DMS53 treated with DMSO at 0.1 percent for 48 hours (cell line): ENCODE measurements around the gene EXOC7.
"Not testable (repeated sequence)": the region's sequence is repeated elsewhere in the genome, so short reads cannot be mapped to it uniquely, and the experiment has no call there.

Experiments used
- DNase-seq: peaks from one replicate; lab custom pipeline; 2025; ENCODE audit not compliant: unreplicated experiment; lab: John Stamatoyannopoulos, UW

The EXOC7 gene

DNA sequence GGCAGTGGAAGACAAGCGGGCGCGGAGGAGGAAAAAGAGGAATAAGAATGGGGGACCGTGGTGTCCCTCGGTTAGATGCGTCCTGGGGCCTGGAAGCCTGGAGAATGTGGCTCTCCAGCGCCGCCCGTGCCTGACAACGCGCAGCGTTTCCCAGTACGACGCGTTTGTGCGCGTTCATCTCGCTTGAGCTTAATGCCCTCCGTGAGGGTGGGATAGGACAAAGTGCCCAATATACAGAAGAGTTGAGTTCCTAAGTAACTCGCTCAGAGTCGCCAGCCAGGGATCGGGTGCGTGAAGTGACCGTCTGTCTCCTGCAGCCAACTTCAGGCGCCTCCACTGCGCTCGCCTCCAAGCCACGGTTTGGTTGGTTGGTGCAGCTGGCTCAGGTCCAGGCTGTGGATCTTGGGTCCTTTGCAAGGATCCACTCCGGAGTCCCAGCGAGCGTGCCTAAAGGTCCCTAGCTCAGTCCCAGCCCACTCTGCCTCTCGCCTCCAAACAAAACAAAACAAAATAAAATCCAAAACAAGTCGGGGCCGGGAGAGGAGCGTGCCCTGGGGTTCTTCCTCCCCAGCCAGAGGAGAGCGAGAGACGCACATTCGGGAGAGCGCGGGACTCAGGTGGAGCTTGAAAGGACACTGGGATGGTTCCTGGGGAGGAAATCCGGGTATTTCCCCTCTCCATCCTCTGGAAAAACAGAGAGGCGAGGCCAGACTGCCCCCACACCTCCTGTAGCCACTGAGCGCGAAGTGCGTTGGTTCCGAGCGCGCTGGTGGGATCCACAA is 28.0 kb downstream of the EXOC7 start:
- peak; percentile 64 for DNase-seq

DNA sequence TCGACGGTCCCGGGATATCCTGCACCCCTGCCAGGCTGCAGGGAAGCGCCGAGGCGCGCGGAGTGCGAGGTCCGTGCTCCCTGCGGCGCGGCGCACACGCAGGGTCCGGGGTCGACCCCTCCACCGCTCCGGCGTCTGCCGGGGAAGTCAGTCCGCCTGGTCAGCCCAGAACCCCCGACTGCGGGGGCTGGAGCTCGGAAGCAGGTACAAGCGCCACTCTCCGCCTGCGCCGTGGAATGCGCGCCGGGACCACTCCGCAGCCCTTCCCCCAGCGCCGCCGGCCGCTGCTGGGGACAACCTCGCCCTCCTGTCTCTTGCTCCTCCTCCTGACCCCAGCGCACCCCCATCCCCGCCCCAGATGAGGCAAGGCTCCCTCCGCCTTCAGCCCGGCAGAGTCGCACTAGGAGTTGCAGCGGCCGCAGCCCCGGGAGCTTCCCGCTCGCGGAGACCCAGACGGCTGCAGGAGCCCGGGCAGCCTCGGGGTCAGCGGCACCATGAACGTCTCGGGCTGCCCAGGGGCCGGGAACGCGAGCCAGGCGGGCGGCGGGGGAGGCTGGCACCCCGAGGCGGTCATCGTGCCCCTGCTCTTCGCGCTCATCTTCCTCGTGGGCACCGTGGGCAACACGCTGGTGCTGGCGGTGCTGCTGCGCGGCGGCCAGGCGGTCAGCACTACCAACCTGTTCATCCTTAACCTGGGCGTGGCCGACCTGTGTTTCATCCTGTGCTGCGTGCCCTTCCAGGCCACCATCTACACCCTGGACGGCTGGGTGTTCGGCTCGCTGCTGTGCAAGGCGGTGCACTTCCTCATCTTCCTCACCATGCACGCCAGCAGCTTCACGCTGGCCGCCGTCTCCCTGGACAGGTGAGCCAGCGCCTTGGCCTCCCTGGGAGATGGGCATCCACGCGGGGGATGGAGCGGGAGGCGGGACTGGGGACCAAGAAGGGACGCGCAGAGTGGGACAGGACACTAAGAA is 28.9 kb downstream of the EXOC7 start, which contains the start of gene GALR2:
Gene GALR2 (plus strand): TSS at position 392 of the 974 bp plus-strand sequence. CDS start 103 bp downstream, at position 495.
- no peak for DNase-seq

DNA sequence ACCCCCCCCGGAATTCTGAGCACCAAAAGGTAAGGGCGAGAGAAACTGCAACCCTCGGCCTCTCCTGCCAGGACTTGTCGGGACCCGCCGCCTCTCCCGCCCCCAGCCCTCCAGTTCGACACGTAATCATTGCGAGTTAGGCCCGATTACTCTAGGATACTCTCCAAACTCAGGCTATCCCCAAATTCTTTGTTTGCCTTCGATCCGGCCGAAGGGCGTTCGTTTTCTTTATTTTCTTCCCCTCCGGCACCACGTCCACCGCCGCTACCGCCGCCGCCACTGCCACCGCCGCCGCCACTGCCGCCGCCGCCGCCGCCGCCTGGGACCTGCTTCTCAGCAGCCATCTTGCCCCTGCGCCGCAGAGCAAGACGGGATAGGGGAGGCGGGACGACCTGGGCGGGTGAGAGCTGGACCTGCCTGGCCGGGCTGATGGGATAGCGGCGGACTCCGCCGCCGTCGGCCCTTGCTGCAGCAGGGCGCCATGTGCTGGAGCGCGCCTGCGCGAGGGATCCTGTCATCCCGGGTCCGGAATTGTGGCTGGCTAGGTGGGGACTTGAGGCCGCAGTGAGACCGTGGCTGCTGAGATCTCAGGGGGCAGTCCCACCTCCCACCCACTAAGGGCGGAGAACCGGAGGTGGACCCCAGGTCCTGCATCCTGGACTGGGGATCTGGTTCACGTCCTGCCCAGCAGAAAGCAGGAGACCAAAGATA is 31.3 kb downstream of the EXOC7 start, which contains the start of gene SRP68:
Gene SRP68 (minus strand): TSS at position 370 of the 711 bp plus-strand sequence. CDS start 26 bp downstream, at position 344.
- DNase-seq, result peak; percentile 89

DNA sequence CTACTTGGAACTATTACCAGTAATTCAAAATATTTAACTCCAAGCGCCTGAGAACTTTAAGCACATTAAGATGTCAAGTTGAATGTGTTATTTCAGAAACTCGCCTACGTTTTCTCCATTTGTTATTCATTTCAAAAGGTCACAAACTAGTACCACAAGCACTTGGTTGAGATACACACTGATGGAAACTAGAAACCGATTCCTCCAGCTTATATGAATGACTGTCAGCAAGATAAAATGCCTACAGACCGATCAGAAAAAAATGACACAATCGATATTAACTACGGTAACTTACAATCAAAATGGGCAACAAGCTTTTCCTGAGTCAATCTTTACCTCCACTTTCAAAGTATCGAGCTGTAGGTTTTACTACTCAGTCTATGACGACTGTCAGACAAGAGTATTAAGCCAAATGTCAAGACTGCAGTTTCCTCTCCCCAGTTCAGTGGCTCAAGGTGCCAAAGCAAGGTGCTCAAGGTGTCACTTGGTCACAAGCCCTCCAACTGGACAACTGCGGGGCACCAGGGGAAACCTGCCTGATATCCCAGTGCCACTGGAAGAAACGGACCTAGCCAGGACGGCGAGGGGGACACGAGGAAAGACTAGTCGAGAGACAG is 31.9 kb downstream of the EXOC7 start:
- no peak for DNase-seq

DNA sequence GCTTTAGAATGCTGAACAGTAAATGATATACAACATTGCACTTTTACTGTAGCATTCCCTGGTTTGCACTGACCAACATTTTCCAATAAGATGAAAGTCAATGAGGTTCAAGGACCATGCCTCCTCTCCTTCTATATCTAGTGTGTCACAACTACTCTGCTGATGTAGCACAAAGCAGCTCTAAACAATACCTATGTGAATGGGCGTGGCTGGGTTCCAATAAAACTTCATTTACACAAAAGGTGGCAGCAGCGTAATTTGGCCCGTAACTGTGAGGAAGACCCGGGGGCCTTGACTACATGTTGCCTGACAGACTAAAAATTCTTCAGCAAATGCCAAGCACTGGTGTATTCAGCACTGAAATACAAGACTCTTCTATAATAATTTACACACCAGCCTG is 37.8 kb downstream of the EXOC7 start:
- DNase-seq, result no peak

DNA sequence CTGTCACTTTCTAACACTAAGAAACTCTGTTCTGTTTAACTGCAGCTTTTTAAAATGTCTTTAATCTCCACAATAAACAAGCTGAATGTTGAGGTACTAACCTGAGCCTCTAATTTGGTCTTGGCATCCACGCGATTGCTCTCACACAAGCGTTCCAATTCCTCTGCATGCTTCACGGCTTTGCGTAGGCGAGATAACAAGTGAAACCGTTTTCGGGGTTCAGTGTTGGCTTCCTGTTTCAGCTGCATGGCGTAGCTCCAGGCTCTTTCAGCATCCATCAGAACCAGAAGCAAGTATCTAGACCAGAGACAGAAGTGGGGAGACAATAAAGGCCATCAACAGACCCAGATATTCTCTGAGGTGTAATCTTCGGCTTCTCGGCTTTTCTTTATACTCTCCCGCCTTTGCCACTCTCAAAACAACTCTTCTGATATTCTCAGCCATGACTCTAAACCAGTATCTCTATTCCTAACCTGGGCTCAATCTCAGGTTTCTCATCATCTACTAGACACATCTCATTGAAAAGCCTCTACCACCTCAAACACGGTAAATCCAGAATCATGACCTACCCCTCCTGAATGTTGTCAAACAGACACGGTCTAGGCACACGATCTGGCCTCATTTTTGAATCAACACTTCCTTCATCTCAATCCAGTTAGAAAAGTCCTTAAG is 39.6 kb downstream of the EXOC7 start:
- DNase-seq, result no peak

DNA sequence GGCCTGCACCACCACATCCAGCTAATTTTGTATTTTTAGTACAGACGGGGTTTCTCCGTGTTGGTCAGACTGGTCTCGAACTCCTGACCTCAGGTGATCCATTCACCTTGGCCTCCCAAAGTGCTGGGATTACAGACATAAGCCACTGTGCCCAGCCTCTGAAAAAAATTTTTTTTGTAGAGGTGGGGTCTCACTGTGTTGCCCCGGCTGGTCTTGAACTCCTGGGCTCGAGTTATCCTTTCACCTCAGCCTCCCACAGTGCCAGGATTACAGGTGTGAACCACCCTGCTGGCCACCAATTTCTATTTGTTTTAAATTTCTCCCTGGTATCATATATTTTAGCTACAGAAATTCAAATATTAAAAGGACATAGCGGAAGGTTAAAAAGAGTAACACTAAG is 45.3 kb downstream of the EXOC7 start:
- not testable (repeated sequence) for DNase-seq

DNA sequence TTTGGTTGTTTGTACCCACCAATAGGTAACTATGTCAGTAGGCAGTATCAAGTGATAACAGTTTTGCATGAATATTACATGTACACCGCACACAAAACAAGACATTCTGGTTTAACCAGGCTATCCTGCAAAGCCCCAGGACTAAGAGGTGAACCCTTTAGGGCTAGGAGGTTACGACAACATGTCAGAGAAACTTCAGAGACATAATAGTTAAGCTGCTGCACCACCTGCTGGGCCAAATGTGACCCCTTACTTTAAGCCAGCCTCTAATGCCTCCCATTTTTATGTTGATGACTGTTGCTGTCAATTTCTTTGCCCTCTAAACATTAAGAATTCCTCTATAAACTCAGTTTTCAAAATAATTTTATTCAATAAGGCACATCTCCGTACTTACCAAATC is 46.7 kb downstream of the EXOC7 start:
- DNase-seq, result no peak

DNA sequence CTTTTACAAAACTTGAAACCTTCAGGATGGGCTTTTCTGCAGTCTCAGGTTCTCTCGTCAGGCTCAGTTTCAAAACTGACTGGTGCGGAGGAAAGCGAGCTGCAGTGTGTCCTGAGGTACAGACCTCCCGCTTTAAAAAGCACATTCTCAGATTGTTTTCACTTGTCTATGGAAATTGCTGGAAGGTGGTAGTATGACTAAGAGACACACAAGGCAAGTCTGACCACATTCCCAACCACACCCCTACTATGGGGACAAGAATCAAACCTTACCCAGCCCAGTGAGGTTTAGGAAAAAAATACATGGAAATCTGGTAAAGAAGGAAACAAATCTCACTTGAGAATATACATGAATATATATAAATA is 49.5 kb downstream of the EXOC7 start:
- DNase-seq, result no peak

DNA sequence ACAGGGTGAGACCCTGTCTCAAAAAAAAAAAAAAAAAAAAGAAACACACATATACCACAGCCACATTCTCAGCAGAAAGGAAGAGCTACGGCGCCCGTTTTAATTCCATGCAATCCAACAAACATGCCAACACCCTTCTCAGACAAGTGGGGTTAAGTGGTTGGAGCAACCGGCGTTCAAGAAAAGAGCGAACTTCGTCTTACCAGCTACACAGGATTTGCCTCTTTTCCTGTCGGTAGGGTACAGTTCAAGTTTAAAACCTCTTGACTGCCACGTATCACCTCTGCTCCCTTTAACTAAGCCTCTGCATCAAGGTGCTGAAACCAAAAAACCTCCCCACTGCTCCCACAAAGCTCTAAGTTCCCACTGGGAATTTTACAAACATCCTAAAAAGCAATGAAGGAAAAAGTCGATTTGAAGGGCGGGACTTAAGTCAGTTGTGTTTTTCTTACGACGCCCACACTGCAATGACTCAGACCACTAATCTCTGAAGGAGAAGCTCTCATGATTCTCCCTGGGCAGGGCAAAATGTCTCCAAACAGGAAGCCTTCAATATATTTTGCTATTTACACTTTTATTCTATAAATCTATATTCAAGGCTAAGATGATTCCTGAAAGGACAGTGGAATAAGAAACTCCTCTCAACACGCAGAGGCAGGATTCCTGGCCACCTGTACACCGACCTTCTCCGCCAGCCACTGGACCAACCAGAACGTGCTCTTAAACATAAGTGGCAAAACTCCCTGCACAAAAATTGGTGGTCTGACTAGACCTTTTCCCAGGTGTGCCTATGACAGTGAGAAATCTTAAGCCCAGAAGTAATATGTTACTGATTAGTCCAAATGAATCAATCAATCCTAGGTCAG is 50.1 kb downstream of the EXOC7 start:
- DNase-seq, result no peak

DNA sequence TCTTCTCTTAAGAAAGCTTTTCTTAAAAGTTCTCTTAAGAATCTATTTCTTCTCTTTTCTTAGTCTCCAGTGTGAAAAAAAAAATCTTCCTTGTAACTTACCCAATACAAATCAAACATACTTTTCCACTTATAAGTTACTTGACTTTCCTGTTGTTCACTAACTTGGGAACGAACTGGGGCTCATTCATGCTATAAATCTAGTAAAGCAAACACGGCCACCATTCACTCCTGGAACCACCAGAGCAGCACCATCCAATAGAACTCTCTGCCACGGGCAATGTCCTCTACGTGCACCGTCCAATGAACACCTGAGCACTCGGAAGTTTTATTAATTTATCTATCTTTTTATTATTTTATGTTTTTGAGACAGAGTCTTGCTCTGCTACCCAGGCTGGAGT is 52.0 kb downstream of the EXOC7 start:
- no peak for DNase-seq

DNA sequence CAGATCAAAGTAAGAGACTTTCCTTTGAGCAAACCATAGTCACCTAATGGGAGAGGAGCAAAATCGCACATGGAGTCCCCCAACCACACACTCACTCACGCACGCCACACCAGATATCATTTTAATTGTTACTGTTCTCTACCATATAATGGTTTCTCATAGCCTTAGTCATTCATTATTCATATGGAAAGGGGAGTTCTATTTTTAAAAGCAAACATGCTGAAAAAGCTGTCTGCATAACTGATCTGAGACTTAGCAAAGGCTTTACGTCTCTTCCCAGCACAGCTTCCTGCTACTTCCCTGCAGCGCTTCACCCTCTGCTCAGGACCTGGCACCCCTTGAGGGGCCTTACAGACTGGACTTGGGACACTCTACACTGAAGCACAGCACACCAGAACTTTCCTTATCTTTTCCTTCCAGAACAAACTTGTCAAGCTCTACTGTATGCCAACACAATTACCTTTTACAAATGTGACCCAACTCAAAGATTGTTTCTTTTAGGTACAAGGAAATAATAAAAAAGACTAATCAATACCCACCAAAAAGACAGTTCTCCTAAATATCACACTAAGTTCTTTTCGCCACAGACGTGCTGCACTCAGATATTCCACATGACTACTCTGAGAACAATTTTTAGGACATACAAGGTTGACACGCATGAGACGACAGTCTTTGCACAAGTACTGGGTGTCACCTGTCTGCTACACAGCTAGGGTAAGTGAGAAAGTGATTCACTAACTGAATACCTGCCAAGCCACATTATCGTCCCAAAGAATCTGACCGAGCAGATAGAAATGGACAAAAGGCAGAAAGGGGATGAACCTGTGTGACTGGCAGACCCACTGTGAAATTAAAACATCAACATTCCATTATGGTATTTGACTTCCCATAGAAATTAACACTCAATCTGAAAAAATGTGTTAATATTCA is 52.8 kb downstream of the EXOC7 start:
- DNase-seq, result no peak

DNA sequence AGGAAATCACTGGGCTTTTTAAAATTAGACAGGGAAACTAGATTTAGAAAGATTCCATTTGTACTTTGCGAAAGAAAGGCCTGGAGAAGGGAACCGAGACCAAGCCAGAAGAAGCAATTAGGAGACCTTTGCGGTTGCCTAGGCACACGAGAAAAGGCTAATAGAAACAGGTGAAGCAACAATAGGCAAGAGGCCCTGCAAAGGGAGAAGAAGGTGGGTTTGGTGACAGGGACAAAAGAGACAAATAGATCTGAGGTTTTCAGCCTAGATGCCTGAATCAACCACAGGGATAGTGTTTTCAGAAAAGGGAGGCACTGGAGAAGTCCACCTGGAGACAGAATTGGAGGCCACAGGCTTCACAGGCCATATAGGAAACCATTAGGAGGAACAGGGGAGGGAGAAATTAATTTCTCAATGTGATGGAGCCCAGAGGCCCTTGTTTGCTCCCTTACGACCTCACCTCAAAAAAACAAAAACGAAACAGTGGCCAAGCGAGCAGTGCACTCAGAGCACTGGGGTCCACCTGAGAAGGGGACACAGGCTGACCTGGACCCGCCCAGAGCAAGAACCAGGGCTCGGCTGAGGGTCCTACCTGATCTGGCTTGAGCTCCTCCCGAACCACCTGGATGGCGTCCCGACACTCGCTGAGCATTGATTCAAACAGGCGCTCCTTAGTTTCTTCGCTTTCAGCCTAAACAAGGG is 53.6 kb downstream of the EXOC7 start:
- DNase-seq, result no peak

DNA sequence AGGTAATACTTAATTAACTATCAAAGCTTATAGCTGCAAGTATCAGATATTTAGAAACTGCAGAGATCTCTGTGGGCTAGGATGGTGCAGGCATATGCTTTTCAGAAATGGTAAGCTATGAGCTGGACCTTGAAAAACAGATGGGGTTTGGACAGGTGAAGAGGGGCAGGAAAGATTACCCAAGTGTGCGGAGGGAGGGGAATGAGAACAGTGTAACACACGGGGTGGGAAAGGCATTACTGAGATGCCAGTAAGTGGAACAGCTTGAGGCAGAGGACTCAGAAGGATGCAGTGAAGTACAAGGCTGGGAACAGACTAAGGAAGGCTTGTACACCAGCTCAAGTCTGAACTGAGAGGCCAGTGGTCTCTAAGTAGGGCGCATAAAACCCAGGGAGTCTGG is 54.3 kb downstream of the EXOC7 start:
- no peak for DNase-seq

DNA sequence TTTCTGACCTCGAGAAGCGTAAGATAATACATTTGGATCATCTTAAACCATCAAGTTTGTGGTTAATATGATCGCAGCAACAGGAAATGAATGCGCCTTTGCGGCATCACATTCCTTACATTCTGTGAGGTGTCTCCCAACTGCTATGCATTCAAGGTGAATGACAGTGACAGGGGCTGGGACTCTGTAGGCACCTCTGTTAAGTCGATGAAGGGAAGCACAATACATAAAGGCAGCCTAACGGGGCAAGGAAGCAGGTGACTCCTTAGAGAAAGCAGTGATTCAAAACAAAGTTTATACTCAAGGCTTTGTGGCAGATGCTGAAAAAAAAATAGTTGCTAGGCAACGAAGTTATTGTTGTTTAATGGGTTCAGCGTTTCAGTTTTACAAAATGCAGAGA is 54.9 kb downstream of the EXOC7 start:
- no peak for DNase-seq

DNA sequence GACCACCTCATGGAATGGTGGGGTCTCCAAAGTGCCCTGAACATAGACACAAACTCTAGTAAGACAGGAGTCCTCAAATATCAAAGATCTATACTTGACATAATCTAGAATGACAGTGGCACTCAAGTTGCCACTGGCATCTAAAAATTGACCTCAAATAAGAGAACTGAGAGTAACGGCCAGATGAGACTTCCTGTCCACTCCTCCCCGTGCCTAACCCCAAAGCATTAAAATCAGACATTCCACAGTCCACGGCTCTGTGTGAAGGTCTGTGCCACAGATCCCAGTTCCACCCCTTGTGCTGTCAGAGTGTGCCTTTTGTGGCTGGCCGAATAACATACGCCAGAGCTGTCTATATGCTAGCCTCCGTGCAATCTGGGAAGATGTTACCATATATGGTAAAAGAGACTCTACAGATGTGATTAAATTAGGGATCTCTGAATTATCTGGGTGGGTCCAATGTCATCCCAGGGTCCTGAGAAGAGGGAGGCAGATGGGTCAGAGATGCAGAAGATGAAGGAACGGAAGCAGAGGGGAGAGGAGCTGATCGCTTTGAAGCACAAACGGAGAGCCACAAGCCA is 55.5 kb downstream of the EXOC7 start:
- no peak for DNase-seq

DNA sequence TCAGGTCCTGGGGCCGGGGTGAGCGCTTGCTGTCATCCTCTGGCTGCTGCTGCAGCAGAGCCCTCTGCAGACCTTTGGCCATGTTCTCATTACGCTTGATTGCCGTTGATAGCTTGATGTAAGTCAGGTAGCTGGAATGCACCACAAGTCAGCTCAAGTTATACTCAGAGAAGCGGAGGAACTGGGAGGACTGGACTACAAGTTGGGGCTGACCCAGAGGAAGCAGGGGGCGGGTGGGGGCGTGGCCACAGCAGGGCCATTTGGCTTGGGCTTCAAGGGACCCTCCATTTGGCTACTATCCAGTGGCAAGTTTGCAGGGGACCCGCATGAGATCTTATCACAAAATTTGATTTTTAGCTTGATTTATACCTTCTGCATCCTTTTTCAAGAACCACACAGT is 57.5 kb downstream of the EXOC7 start:
- DNase-seq, result no peak
